Endothelial cell (in vitro differentiated cells): ENCODE data around the gene TSSK6. TPM values are rescaled to one million over a fixed set of nuclear protein-coding genes. Genes with fewer than 3 reads are reported as not detected.

Experiments used
- DNase-seq: peaks from one replicate; pipeline ENCODE4 v3.0.0; 2021; ENCODE audit warnings: low spot score
- H3K27ac Mint-ChIP-seq: one replicate; pipeline ENCODE4 v1.8.0; 2021; ENCODE audit warnings: mixed read lengths, inconsistent platforms; ENCODE audit not compliant: unreplicated experiment
- H3K27me3 Mint-ChIP-seq: one replicate; pipeline ENCODE4 v1.8.0; 2021; ENCODE audit warnings: mild to moderate bottlenecking, moderate library complexity, mixed read lengths, inconsistent platforms; ENCODE audit not compliant: unreplicated experiment
- H3K36me3 Mint-ChIP-seq: one replicate; pipeline ENCODE4 v1.8.0; 2021; ENCODE audit warnings: mild to moderate bottlenecking, low read depth, mixed read lengths, inconsistent platforms; ENCODE audit not compliant: unreplicated experiment
- H3K4me1 Mint-ChIP-seq: one replicate; pipeline ENCODE4 v1.8.0; 2021; ENCODE audit warnings: mild to moderate bottlenecking, mixed read lengths, inconsistent platforms; ENCODE audit not compliant: unreplicated experiment
- H3K4me3 Mint-ChIP-seq: one replicate; pipeline ENCODE4 v1.8.0; 2021; ENCODE audit warnings: mild to moderate bottlenecking, mixed read lengths, inconsistent platforms; ENCODE audit not compliant: unreplicated experiment
- H3K9me3 Mint-ChIP-seq: one replicate; pipeline ENCODE4 v1.8.0; 2021; ENCODE audit warnings: mixed read lengths, inconsistent platforms; ENCODE audit not compliant: unreplicated experiment
- total RNA-seq: library from RNA; stranded (reverse); fragmentation: NEBNext Ultra II Directional; extraction: Animal tissue kit (Norgen Biotek cat#: 25700); gene quantifications from one replicate; pipeline ENCODE4 v1.2.1, GENCODE V29; 2021; ENCODE audit not compliant: unreplicated experiment
- TF ChIP-seq, protein P1 (sequence below): fragments of 200-600 bp; sonication (generic); IDR thresholded peaks from one replicate; pipeline ENCODE4 v1.5.0; 2021; ENCODE audit warnings: antibody characterized with exemption; ENCODE audit not compliant: unreplicated experiment

TSSK6 gene
- total RNA-seq, 1 donor from 2014 or later: 2.7 TPM

DNA sequence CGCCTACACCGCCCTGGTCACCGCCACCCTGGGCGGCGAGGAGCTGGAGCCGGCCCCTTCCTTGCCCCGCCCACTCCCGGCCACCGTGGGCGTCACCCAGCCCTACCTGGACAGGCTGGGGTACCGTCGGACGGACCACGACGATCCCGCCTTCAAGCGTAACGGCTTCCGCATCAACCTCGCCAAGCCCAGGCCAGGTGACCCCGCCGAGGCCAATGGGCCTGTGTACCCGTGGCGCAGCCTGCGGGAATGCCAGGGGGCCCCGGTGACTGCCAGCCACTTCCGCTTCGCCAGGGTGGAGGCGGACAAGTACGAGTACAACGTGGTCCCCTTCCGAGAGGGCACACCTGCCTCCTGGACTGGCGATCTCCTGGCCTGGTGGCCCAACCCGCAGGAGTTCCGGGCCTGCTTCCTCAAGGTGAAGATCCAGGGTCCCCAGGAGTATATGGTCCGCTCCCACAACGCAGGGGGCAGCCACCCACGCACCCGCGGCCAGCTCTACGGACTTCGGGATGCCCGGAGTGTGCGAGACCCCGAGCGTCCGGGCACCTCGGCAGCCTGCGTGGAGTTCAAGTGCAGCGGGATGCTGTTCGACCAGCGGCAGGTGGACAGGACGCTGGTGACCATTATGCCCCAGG, 29.7 kb upstream of the TSSK6 start:
- no peak for DNase-seq
- no peaks in the 10 kb centered on the region for H3K4me1 Mint-ChIP-seq
- TF ChIP-seq, protein P1, sequence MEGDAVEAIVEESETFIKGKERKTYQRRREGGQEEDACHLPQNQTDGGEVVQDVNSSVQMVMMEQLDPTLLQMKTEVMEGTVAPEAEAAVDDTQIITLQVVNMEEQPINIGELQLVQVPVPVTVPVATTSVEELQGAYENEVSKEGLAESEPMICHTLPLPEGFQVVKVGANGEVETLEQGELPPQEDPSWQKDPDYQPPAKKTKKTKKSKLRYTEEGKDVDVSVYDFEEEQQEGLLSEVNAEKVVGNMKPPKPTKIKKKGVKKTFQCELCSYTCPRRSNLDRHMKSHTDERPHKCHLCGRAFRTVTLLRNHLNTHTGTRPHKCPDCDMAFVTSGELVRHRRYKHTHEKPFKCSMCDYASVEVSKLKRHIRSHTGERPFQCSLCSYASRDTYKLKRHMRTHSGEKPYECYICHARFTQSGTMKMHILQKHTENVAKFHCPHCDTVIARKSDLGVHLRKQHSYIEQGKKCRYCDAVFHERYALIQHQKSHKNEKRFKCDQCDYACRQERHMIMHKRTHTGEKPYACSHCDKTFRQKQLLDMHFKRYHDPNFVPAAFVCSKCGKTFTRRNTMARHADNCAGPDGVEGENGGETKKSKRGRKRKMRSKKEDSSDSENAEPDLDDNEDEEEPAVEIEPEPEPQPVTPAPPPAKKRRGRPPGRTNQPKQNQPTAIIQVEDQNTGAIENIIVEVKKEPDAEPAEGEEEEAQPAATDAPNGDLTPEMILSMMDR: no peak
- peaks cover 4% of the 10 kb centered on the region for H3K36me3 Mint-ChIP-seq
- H3K9me3 Mint-ChIP-seq: no peaks in the 10 kb centered on the region
- no peak overlapping the region for H3K27ac Mint-ChIP-seq
- peaks cover 7% of the 10 kb centered on the region for H3K27me3 Mint-ChIP-seq
- H3K4me3 Mint-ChIP-seq: no peak overlapping the region

DNA sequence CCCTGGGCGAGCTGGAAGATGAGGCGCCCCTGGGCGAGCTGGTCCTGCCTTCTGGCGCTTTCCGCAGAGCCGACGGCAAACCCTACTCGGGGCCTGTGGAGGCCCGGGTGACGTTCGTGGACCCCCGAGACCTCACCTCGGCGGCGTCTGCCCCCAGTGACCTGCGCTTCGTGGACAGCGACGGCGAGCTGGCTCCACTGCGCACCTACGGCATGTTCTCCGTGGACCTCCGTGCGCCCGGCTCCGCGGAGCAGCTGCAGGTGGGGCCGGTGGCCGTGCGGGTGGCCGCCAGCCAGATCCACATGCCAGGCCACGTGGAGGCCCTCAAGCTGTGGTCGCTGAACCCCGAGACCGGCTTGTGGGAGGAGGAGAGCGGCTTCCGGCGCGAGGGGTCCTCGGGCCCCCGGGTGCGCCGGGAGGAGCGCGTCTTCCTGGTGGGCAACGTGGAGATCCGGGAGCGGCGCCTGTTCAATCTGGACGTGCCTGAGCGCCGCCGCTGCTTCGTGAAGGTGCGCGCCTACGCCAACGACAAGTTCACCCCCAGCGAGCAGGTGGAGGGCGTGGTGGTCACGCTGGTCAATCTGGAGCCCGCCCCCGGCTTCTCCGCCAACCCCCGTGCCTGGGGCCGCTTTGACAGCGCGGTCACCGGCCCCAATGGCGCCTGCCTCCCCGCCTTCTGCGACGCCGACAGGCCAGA, 29.1 kb upstream of the TSSK6 start:
- Mint-ChIP-seq H3K27ac (no peak overlapping the region), H3K9me3 (no peaks in the 10 kb centered on the region), H3K27me3 (peaks cover 7% of the 10 kb centered on the region), H3K4me1 (no peaks in the 10 kb centered on the region), H3K36me3 (peaks cover 4% of the 10 kb centered on the region), H3K4me3 (no peak overlapping the region)
- TF ChIP-seq, protein P1: no peak
- no peak for DNase-seq

DNA sequence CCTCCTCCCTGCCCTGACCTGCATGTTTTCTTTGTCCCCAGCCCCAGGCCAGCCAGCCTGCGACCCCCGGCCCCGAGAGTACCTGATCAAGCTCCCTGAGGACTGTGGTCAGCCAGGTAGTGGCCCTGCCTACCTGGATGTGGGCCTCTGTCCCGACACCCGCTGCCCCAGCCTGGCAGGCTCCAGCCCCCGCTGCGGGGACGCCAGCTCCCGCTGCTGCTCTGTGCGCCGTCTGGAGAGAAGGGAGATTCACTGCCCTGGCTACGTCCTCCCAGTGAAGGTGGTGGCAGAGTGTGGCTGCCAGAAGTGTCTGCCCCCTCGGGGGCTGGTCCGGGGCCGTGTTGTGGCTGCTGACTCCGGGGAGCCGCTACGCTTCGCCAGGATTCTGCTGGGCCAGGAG, 28.3 kb upstream of the TSSK6 start:
- no peak overlapping the region for H3K27ac Mint-ChIP-seq
- H3K36me3 Mint-ChIP-seq: peaks cover 4% of the 10 kb centered on the region
- H3K9me3 Mint-ChIP-seq: no peaks in the 10 kb centered on the region

DNA sequence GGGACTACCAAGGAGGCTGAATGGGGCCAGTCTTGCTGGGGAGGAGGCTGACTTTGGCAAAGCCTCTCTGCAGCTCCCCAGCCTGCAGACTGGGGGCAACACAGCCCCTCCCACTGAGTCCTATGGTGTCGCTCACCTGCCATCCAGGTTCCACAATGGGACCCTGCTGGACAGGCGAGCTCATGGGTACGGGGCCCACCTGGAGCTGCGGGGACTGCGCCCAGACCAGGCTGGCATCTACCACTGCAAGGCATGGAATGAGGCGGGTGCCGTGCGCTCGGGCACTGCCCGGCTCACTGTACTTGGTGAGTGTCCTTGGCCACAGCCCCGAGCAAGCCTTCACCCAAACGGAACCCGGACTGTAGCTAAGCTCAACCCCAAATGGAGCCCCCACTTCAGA, 27.8 kb upstream of the TSSK6 start:
- no peak for DNase-seq
- peaks cover 6% of the 10 kb centered on the region for H3K36me3 Mint-ChIP-seq
- no peaks in the 10 kb centered on the region for H3K4me1 Mint-ChIP-seq
- TF ChIP-seq, protein P1: no peak
- no peak overlapping the region for H3K4me3 Mint-ChIP-seq
- H3K27me3 Mint-ChIP-seq: peaks cover 12% of the 10 kb centered on the region
- no peaks in the 10 kb centered on the region for H3K9me3 Mint-ChIP-seq
- H3K27ac Mint-ChIP-seq: no peak overlapping the region

More for the DNA sequence above, 28.3 kb upstream of the TSSK6 start:
- DNase-seq: no peak
- no peak overlapping the region for H3K4me3 Mint-ChIP-seq
- TF ChIP-seq, protein P1: no peak
- H3K27me3 Mint-ChIP-seq: peaks cover 12% of the 10 kb centered on the region
- no peaks in the 10 kb centered on the region for H3K4me1 Mint-ChIP-seq

DNA sequence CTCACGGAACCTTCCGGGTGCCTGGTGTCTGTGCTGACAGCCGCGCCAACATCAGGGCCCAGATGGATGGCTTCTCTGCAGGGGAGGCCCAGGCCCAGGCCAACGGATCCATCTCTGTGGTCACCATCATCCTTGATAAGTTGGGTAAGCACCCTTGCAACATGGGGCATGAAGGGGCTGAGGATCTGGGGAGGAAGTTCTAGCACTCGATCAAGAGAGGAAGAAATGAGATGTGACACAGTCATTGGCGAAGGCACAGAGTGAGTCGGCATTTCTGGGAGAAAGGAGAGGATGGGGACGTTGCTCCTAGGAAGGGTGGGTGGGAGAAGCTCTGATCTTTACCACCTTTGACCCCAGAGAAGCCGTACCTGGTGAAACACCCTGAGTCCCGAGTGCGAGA, 27.2 kb upstream of the TSSK6 start:
- no peak overlapping the region for H3K4me3 Mint-ChIP-seq
- no peak for DNase-seq
- no peaks in the 10 kb centered on the region for H3K9me3 Mint-ChIP-seq

More for the DNA sequence above, 27.2 kb upstream of the TSSK6 start:
- TF ChIP-seq, protein P1: no peak
- H3K36me3 Mint-ChIP-seq: peaks cover 6% of the 10 kb centered on the region
- peaks cover 14% of the 10 kb centered on the region for H3K27me3 Mint-ChIP-seq
- no peak overlapping the region for H3K27ac Mint-ChIP-seq
- no peaks in the 10 kb centered on the region for H3K4me1 Mint-ChIP-seq
